Activated gamma-delta T cell (primary cell): ENCODE results near the gene ZBTB38.

Experiments
- DNase-seq: peaks from one replicate; lab custom pipeline; 2025; lab: John Stamatoyannopoulos, UW

The ZBTB38 gene

GRCh38 chr3:141366285-141367037 lies 1.8 kb upstream of the ZBTB38 start:
- no peak for DNase-seq

- DNase-seq: no peak
Observed at GRCh38 chr3:141367038-141367730, 1.1 kb upstream of the ZBTB38 start.

- no peak for DNase-seq
Observed at GRCh38 chr3:141368925-141369794, 856 bp downstream of the ZBTB38 start.

GRCh38 chr3:141370065-141370533 lies 1.8 kb downstream of the ZBTB38 start:
- no peak for DNase-seq

- no peak for DNase-seq
Observed at GRCh38 chr3:141371882-141372281, 3.6 kb downstream of the ZBTB38 start.

GRCh38 chr3:141372656-141373055 lies 4.4 kb downstream of the ZBTB38 start:
- DNase-seq: no peak

GRCh38 chr3:141373232-141373631 lies 4.9 kb downstream of the ZBTB38 start:
- DNase-seq: no peak

- no peak for DNase-seq
Observed at GRCh38 chr3:141373768-141374526, 5.6 kb downstream of the ZBTB38 start.

GRCh38 chr3:141375381-141376301 lies 7.3 kb downstream of the ZBTB38 start:
- DNase-seq: no peak

- no peak for DNase-seq
Observed at GRCh38 chr3:141377377-141377776, 9.1 kb downstream of the ZBTB38 start.

GRCh38 chr3:141378556-141378955 lies 10.3 kb downstream of the ZBTB38 start:
- no peak for DNase-seq

- no peak for DNase-seq
Observed at GRCh38 chr3:141379250-141379966, 11.1 kb downstream of the ZBTB38 start.

- no peak for DNase-seq
Observed at GRCh38 chr3:141380279-141380678, 12.0 kb downstream of the ZBTB38 start.

GRCh38 chr3:141380987-141381386 lies 12.7 kb downstream of the ZBTB38 start:
- DNase-seq: no peak

- DNase-seq: no peak
Observed at GRCh38 chr3:141382571-141382970, 14.3 kb downstream of the ZBTB38 start.

GRCh38 chr3:141383555-141384129 lies 15.3 kb downstream of the ZBTB38 start:
- no peak for DNase-seq

- DNase-seq: no peak
Observed at GRCh38 chr3:141384157-141384556, 15.9 kb downstream of the ZBTB38 start.

GRCh38 chr3:141384575-141384974 lies 16.3 kb downstream of the ZBTB38 start:
- no peak for DNase-seq

GRCh38 chr3:141385406-141386125 lies 17.3 kb downstream of the ZBTB38 start:
- no peak for DNase-seq
